Measurements from ENCODE around the gene TNP1.

The TNP1 gene

GRCh38 chr2:216851486-216852090 lies 8.3 kb downstream of the TNP1 start:
- no peak for DNase-seq (ENCODE audit: low read depth in 1 of 2, low spot score in 1 of 2)
- H3K4me3 ChIP-seq (replicated peaks; ENCODE audit: insufficient read depth, low read length), result no peak overlapping the region
- H3K27me3 ChIP-seq (ENCODE audit: insufficient read depth, poor library complexity, severe bottlenecking), result no peaks in the 10 kb centered on the region
- TF ChIP-seq SPI1 (IDR thresholded peaks at IDR 0.05; ENCODE audit: borderline replicate concordance, low read depth), result no peak
- TF ChIP-seq, protein P1, sequence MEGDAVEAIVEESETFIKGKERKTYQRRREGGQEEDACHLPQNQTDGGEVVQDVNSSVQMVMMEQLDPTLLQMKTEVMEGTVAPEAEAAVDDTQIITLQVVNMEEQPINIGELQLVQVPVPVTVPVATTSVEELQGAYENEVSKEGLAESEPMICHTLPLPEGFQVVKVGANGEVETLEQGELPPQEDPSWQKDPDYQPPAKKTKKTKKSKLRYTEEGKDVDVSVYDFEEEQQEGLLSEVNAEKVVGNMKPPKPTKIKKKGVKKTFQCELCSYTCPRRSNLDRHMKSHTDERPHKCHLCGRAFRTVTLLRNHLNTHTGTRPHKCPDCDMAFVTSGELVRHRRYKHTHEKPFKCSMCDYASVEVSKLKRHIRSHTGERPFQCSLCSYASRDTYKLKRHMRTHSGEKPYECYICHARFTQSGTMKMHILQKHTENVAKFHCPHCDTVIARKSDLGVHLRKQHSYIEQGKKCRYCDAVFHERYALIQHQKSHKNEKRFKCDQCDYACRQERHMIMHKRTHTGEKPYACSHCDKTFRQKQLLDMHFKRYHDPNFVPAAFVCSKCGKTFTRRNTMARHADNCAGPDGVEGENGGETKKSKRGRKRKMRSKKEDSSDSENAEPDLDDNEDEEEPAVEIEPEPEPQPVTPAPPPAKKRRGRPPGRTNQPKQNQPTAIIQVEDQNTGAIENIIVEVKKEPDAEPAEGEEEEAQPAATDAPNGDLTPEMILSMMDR (IDR thresholded peaks at IDR 0.05; ENCODE audit: insufficient read depth, low read length), result no peak
- no peak for TF ChIP-seq POLR2AphosphoS5 (IDR thresholded peaks at IDR 0.05; ENCODE audit: low read depth)
- TF ChIP-seq, protein P2, sequence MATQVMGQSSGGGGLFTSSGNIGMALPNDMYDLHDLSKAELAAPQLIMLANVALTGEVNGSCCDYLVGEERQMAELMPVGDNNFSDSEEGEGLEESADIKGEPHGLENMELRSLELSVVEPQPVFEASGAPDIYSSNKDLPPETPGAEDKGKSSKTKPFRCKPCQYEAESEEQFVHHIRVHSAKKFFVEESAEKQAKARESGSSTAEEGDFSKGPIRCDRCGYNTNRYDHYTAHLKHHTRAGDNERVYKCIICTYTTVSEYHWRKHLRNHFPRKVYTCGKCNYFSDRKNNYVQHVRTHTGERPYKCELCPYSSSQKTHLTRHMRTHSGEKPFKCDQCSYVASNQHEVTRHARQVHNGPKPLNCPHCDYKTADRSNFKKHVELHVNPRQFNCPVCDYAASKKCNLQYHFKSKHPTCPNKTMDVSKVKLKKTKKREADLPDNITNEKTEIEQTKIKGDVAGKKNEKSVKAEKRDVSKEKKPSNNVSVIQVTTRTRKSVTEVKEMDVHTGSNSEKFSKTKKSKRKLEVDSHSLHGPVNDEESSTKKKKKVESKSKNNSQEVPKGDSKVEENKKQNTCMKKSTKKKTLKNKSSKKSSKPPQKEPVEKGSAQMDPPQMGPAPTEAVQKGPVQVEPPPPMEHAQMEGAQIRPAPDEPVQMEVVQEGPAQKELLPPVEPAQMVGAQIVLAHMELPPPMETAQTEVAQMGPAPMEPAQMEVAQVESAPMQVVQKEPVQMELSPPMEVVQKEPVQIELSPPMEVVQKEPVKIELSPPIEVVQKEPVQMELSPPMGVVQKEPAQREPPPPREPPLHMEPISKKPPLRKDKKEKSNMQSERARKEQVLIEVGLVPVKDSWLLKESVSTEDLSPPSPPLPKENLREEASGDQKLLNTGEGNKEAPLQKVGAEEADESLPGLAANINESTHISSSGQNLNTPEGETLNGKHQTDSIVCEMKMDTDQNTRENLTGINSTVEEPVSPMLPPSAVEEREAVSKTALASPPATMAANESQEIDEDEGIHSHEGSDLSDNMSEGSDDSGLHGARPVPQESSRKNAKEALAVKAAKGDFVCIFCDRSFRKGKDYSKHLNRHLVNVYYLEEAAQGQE (IDR thresholded peaks at IDR 0.05; ENCODE audit: insufficient replicate concordance, low read depth), result no peak
- TF ChIP-seq GABPA (IDR thresholded peaks at IDR 0.05; ENCODE audit: low read depth), result no peak
- H3K27ac ChIP-seq (replicated peaks), result no peak overlapping the region

- no peak for DNase-seq (ENCODE audit: low read depth in 1 of 2, low spot score in 1 of 2)
- Histone ChIP-seq H3K27ac (replicated peaks) (no peak overlapping the region), H3K4me3 (replicated peaks; ENCODE audit: insufficient read depth, low read length) (no peak overlapping the region), H3K27me3 (ENCODE audit: insufficient read depth, poor library complexity, severe bottlenecking) (no peaks in the 10 kb centered on the region)
- no peak for TF ChIP-seq GABPA (IDR thresholded peaks at IDR 0.05; ENCODE audit: low read depth)
- TF ChIP-seq, protein P2 (IDR thresholded peaks at IDR 0.05; ENCODE audit: insufficient replicate concordance, low read depth), result no peak
- TF ChIP-seq POLR2AphosphoS5 (IDR thresholded peaks at IDR 0.05; ENCODE audit: low read depth), result no peak
- no peak for TF ChIP-seq SPI1 (IDR thresholded peaks at IDR 0.05; ENCODE audit: borderline replicate concordance, low read depth)
- TF ChIP-seq, protein P1 (IDR thresholded peaks at IDR 0.05; ENCODE audit: insufficient read depth, low read length), result no peak
Measured at GRCh38 chr2:216850665-216851322, 9.1 kb downstream of the TNP1 start.

DNA sequence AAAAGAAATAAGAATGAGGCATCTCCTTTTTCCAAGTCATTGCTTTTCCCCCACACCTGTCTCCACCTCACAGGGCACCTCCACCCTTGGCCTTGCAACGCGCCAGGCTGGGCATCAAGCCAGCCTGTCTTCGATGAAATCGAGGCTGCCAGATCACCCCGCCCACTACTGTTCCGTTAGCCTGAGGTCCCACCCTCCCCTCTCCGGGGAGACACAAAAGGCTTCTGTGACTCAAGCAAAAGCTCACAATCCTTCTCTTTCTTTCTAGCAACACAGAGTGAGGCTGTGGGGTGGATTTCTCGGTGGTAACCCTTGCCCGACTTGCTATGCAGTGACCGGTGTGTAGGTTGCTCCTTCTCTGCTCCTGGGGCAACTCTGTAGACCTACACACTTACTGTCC lies 9.9 kb downstream of the TNP1 start:
- H3K27ac ChIP-seq (replicated peaks), result no peak overlapping the region
- no peak for DNase-seq (ENCODE audit: low read depth in 1 of 2, low spot score in 1 of 2)
- no peaks in the 10 kb centered on the region for H3K27me3 ChIP-seq (ENCODE audit: insufficient read depth, poor library complexity, severe bottlenecking)
- TF ChIP-seq, protein P2 (IDR thresholded peaks at IDR 0.05; ENCODE audit: insufficient replicate concordance, low read depth), result no peak
- TF ChIP-seq, protein P1 (IDR thresholded peaks at IDR 0.05; ENCODE audit: insufficient read depth, low read length), result no peak
- TF ChIP-seq GABPA (IDR thresholded peaks at IDR 0.05; ENCODE audit: low read depth), result no peak
- TF ChIP-seq POLR2AphosphoS5 (IDR thresholded peaks at IDR 0.05; ENCODE audit: low read depth), result no peak
- no peak for TF ChIP-seq SPI1 (IDR thresholded peaks at IDR 0.05; ENCODE audit: borderline replicate concordance, low read depth)
- H3K4me3 ChIP-seq (replicated peaks; ENCODE audit: insufficient read depth, low read length), result no peak overlapping the region

Measured in HL-60 (cell line).